CD4-positive, alpha-beta memory T cell (primary cell): Measurements from ENCODE around the gene SUGCT. TPM values are rescaled to one million over a fixed set of nuclear protein-coding genes. Genes with fewer than 3 reads are reported as not detected.
"Not testable (repeated sequence)": the region's sequence is repeated elsewhere in the genome, so short reads cannot be mapped to it uniquely, and the experiment has no call there.

ENCODE experiments used
- CTCF ChIA-PET: fragments of 350-600 bp; sonication (Branson Sonifier 250); formaldehyde crosslinking; loops from one replicate; lab custom pipeline; 2021; ENCODE audit warnings: inconsistent platforms; ENCODE audit not compliant: partially characterized antibody; lab: Charles Lee
- POLR2A ChIA-PET: fragments of 350-600 bp; sonication (Branson Sonifier 250); formaldehyde crosslinking; loops from one replicate; lab custom pipeline; 2021; ENCODE audit not compliant: partially characterized antibody; lab: Charles Lee
- DNase-seq, 5 donors: peaks; one replicate each; pipeline versions ENCODE4 v3.0.0 to v3.0.0-alpha.2; 2020 to 2022; ENCODE audit warnings: mixed read lengths in 1 of 5
- H3K27ac ChIP-seq: one replicate; pipeline ENCODE4 v1.7.0; 2013; ENCODE audit warnings: low read depth, low read length
- H3K27me3 ChIP-seq: 2 replicates; pipeline ENCODE4 v1.7.0; 2013; ENCODE audit warnings: mild to moderate bottlenecking, low read length, moderate library complexity; ENCODE audit not compliant: insufficient read depth
- H3K36me3 ChIP-seq: 2 replicates; pipeline ENCODE4 v1.7.0; 2013; ENCODE audit warnings: mild to moderate bottlenecking, low read length, moderate library complexity; ENCODE audit not compliant: insufficient read depth
- H3K4me1 ChIP-seq: 2 replicates; pipeline ENCODE4 v1.7.0; 2013; ENCODE audit warnings: mild to moderate bottlenecking, low read length, moderate library complexity; ENCODE audit not compliant: insufficient read depth
- H3K4me3 ChIP-seq, 2 donors: one replicate each; pipeline ENCODE4 v1.7.0; 2013; ENCODE audit warnings: low read length in 2 of 2, mild to moderate bottlenecking in 1 of 2
- H3K9me3 ChIP-seq, 2 donors: one replicate each; pipeline ENCODE4 v1.7.0; 2013; ENCODE audit warnings: low read length in 2 of 2, control low read depth in 1 of 2; ENCODE audit not compliant: control insufficient read depth in 1 of 2
- H3K27ac Mint-ChIP-seq, 7 donors: one replicate each; pipeline ENCODE4 v1.8.0; 2020 to 2021; ENCODE audit warnings: mixed read lengths in 7 of 7, mild to moderate bottlenecking in 6 of 7, inconsistent platforms in 3 of 7, moderate library complexity in 3 of 7
- H3K27me3 Mint-ChIP-seq, 2 donors: one replicate each; pipeline ENCODE4 v1.8.0; 2020 to 2021; ENCODE audit warnings: mixed read lengths in 2 of 2
- H3K36me3 Mint-ChIP-seq, 2 donors: one replicate each; pipeline ENCODE4 v1.8.0; 2020 to 2021; ENCODE audit warnings: mixed read lengths in 2 of 2, inconsistent platforms in 1 of 2, mild to moderate bottlenecking in 1 of 2
- H3K4me1 Mint-ChIP-seq, 4 donors: one replicate each; pipeline ENCODE4 v1.8.0; 2020 to 2021; ENCODE audit warnings: mixed read lengths in 4 of 4, mild to moderate bottlenecking in 1 of 4
- H3K4me3 Mint-ChIP-seq, 8 donors: one replicate each; pipeline ENCODE4 v1.8.0; 2020 to 2021; ENCODE audit warnings: mixed read lengths in 8 of 8, mild to moderate bottlenecking in 7 of 8, moderate library complexity in 6 of 8, inconsistent platforms in 3 of 8
- H3K9me3 Mint-ChIP-seq, 8 donors: one replicate each; pipeline ENCODE4 v1.8.0; 2020 to 2021; ENCODE audit warnings: mixed read lengths in 8 of 8, mild to moderate bottlenecking in 5 of 8, inconsistent platforms in 3 of 8, moderate library complexity in 1 of 8
- intact Hi-C: fragments of 100-400 bp; cut with micrococcal nuclease; formaldehyde crosslinking; loops from one replicate; pipeline ENCODE4 v1.15.1; 2023
- polyA plus RNA-seq, 2 donors: library from polyadenylated mRNA; unstranded; fragments of 300-500 nt; fragmentation: Illumina TruSeq; gene quantifications; one replicate each; pipeline ENCODE4 v1.2.3, GENCODE V29; 2021
- total RNA-seq, 2 experiments: library from RNA; stranded (reverse); gene quantifications; one replicate each; pipeline ENCODE4 v1.2.3, GENCODE V29; 2021

The SUGCT gene
- total and polyA plus RNA-seq, 4 experiments from 2014 or later, result 0.41 to 4.4 (median 1.2) TPM

GRCh38 chr7:40148671-40149070 is 13.9 kb downstream of the SUGCT start:
- no peaks in the 10 kb centered on the region for H3K36me3 Mint-ChIP-seq
- no peaks in the 10 kb centered on the region for H3K9me3 Mint-ChIP-seq
- no peak for DNase-seq
- Histone ChIP-seq H3K27me3 (no peaks in the 10 kb centered on the region), H3K36me3 (no peaks in the 10 kb centered on the region), H3K9me3 (no peaks in the 10 kb centered on the region), H3K4me3 (no peak overlapping the region), H3K4me1 (no peaks in the 10 kb centered on the region), H3K27ac (no peak overlapping the region)
- ChIA-PET CTCF (no interaction called here), POLR2A (interaction anchor here (0.6 kb wide), 1 partner anchor 1189 kb away, joined by 5 read pairs; no protein-coding TSS in a partner anchor)
- H3K4me1 Mint-ChIP-seq, result no peaks in the 10 kb centered on the region
- H3K27me3 Mint-ChIP-seq, result peaks cover 7 to 11% of the 10 kb centered on the region in 2 donors
- no peak overlapping the region for H3K4me3 Mint-ChIP-seq
- intact Hi-C loops, result no loop called here
- no peak overlapping the region for H3K27ac Mint-ChIP-seq

GRCh38 chr7:40151504-40151903 is 16.7 kb downstream of the SUGCT start:
- Histone ChIP-seq H3K9me3 (no peaks in the 10 kb centered on the region), H3K27ac (no peak overlapping the region), H3K4me3 (no peak overlapping the region), H3K4me1 (no peaks in the 10 kb centered on the region), H3K27me3 (no peaks in the 10 kb centered on the region), H3K36me3 (no peaks in the 10 kb centered on the region)
- no peak for DNase-seq
- Mint-ChIP-seq H3K36me3 (no peaks in the 10 kb centered on the region), H3K4me1 (no peaks in the 10 kb centered on the region), H3K27me3 (peaks cover 0 to 6% of the 10 kb centered on the region in 2 donors), H3K27ac (no peak overlapping the region), H3K4me3 (no peak overlapping the region), H3K9me3 (no peaks in the 10 kb centered on the region)
- CTCF ChIA-PET, result no interaction called here
- POLR2A ChIA-PET, result no interaction called here
- intact Hi-C loops, result no loop called here

GRCh38 chr7:40156988-40157387 is 22.2 kb downstream of the SUGCT start:
- H3K9me3 Mint-ChIP-seq, result no peaks in the 10 kb centered on the region
- POLR2A ChIA-PET, result no interaction called here
- peak overlapping the region in 1 of 7 donors; percentile 10 for H3K27ac Mint-ChIP-seq
- no peak for DNase-seq
- no peaks in the 10 kb centered on the region for H3K4me1 Mint-ChIP-seq
- no peaks in the 10 kb centered on the region for H3K36me3 Mint-ChIP-seq
- H3K4me1 ChIP-seq, result no peaks in the 10 kb centered on the region
- no peaks in the 10 kb centered on the region for H3K9me3 ChIP-seq
- intact Hi-C loops, result no loop called here
- H3K27me3 ChIP-seq, result no peaks in the 10 kb centered on the region
- no peaks in the 10 kb centered on the region for H3K36me3 ChIP-seq
- H3K27me3 Mint-ChIP-seq, result no peaks in the 10 kb centered on the region
- H3K4me3 Mint-ChIP-seq, result no peak overlapping the region
- H3K27ac ChIP-seq, result no peak overlapping the region
- CTCF ChIA-PET, result no interaction called here
- no peak overlapping the region for H3K4me3 ChIP-seq

- H3K9me3 Mint-ChIP-seq, result no peaks in the 10 kb centered on the region
- Histone ChIP-seq H3K36me3 (no peaks in the 10 kb centered on the region), H3K27ac (no peak overlapping the region), H3K27me3 (no peaks in the 10 kb centered on the region), H3K4me1 (no peaks in the 10 kb centered on the region), H3K4me3 (no peak overlapping the region), H3K9me3 (no peaks in the 10 kb centered on the region)
- ChIA-PET POLR2A (no interaction called here), CTCF (no interaction called here)
- no peak for DNase-seq
- H3K4me1 Mint-ChIP-seq, result no peaks in the 10 kb centered on the region
- intact Hi-C loops, result no loop called here
- no peak overlapping the region for H3K4me3 Mint-ChIP-seq
- H3K36me3 Mint-ChIP-seq, result no peaks in the 10 kb centered on the region
- no peak overlapping the region for H3K27ac Mint-ChIP-seq
- peaks cover 3% of the 10 kb centered on the region in 2 donors for H3K27me3 Mint-ChIP-seq
These were observed 27.7 kb downstream of the SUGCT start for GRCh38 chr7:40162516-40162915.

- no peaks in the 10 kb centered on the region for H3K36me3 Mint-ChIP-seq
- H3K9me3 Mint-ChIP-seq, result peaks cover 0 to 2% (median 0%) of the 10 kb centered on the region in 8 donors
- ChIA-PET CTCF (no interaction called here), POLR2A (no interaction called here)
- H3K4me3 ChIP-seq, result no peak overlapping the region
- no peak overlapping the region for H3K4me3 Mint-ChIP-seq
- H3K27me3 ChIP-seq, result no peaks in the 10 kb centered on the region
- H3K36me3 ChIP-seq, result no peaks in the 10 kb centered on the region
- peaks cover 3 to 5% of the 10 kb centered on the region in 2 donors for H3K27me3 Mint-ChIP-seq
- no peak overlapping the region for H3K27ac ChIP-seq
- intact Hi-C loops, result no loop called here
- H3K27ac Mint-ChIP-seq, result no peak overlapping the region
- no peaks in the 10 kb centered on the region for H3K4me1 ChIP-seq
- H3K9me3 ChIP-seq, result no peaks in the 10 kb centered on the region
- no peaks in the 10 kb centered on the region for H3K4me1 Mint-ChIP-seq
- no peak for DNase-seq
These were observed 30.4 kb downstream of the SUGCT start for GRCh38 chr7:40165216-40165615.

- H3K9me3 ChIP-seq, result no peaks in the 10 kb centered on the region
- Mint-ChIP-seq H3K4me1 (no peaks in the 10 kb centered on the region), H3K27ac (no peak overlapping the region), H3K4me3 (no peak overlapping the region), H3K27me3 (peaks cover 5 to 6% of the 10 kb centered on the region in 2 donors), H3K9me3 (peaks cover 0 to 2% (median 0%) of the 10 kb centered on the region in 8 donors), H3K36me3 (no peaks in the 10 kb centered on the region)
- ChIA-PET CTCF (no interaction called here), POLR2A (no interaction called here)
- intact Hi-C loops, result no loop called here
- H3K27ac ChIP-seq, result no peak overlapping the region
- H3K27me3 ChIP-seq, result no peaks in the 10 kb centered on the region
- no peak for DNase-seq
- H3K36me3 ChIP-seq, result no peaks in the 10 kb centered on the region
- no peaks in the 10 kb centered on the region for H3K4me1 ChIP-seq
- H3K4me3 ChIP-seq, result no peak overlapping the region
These were observed 32.5 kb downstream of the SUGCT start for GRCh38 chr7:40167291-40167690.

GRCh38 chr7:40168266-40168665 is 33.5 kb downstream of the SUGCT start:
- H3K4me3 Mint-ChIP-seq, H3K4me1 Mint-ChIP-seq, H3K4me1 ChIP-seq, H3K27ac ChIP-seq, intact Hi-C loops, H3K36me3 Mint-ChIP-seq, H3K27me3 Mint-ChIP-seq, CTCF ChIA-PET, H3K36me3 ChIP-seq, H3K27me3 ChIP-seq, DNase-seq, H3K9me3 ChIP-seq, H3K4me3 ChIP-seq, POLR2A ChIA-PET, H3K9me3 Mint-ChIP-seq: not testable (repeated sequence)
- peak overlapping the region in 1 of 7 donors; percentile 46 for H3K27ac Mint-ChIP-seq

- H3K27ac ChIP-seq, H3K9me3 Mint-ChIP-seq, H3K27me3 Mint-ChIP-seq, H3K4me1 ChIP-seq, DNase-seq, CTCF ChIA-PET, H3K36me3 Mint-ChIP-seq, H3K4me3 ChIP-seq, H3K36me3 ChIP-seq, H3K27me3 ChIP-seq, H3K9me3 ChIP-seq, intact Hi-C loops, H3K4me3 Mint-ChIP-seq, H3K27ac Mint-ChIP-seq, H3K4me1 Mint-ChIP-seq, POLR2A ChIA-PET: not testable (repeated sequence)
These were observed 38.3 kb downstream of the SUGCT start for GRCh38 chr7:40173121-40173520.
